Measurements from ENCODE around the gene MS4A7.

MS4A7 gene

DNA sequence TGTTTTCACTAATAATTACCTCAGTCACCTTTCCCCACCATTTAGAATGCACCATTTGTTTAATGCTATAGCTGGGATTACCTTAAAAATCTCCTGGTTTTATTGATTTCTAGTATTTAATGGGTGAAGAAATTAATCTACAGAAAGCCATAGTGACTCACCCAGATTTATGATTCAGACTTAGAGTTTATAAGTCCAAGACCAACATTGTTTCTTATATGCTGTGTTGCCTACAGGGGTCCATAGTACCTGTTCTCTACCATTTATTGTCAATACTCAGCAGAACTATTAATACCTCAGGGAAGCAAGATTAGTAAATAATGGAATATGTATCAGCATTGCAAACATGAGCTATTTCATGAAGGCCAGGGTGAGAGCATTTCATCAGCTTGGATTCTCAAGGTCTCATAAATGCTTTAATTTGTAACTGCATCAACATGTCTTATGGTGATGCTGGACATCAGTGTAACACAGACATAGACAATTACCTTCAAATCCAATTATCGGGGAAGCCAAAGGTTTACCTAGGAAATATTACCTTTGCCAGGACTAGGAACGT is 8.0 kb upstream of the MS4A7 start:
- in situ Hi-C loops (cut with HindIII; ENCODE audit: low sequenced_read_pairs): no loop called here
- DNase-seq (ENCODE audit: low read depth, low spot score): no peak
- H3K4me3 ChIP-seq (ENCODE audit: low read depth, low read length): no peak overlapping the region
- TF ChIP-seq, protein P1, sequence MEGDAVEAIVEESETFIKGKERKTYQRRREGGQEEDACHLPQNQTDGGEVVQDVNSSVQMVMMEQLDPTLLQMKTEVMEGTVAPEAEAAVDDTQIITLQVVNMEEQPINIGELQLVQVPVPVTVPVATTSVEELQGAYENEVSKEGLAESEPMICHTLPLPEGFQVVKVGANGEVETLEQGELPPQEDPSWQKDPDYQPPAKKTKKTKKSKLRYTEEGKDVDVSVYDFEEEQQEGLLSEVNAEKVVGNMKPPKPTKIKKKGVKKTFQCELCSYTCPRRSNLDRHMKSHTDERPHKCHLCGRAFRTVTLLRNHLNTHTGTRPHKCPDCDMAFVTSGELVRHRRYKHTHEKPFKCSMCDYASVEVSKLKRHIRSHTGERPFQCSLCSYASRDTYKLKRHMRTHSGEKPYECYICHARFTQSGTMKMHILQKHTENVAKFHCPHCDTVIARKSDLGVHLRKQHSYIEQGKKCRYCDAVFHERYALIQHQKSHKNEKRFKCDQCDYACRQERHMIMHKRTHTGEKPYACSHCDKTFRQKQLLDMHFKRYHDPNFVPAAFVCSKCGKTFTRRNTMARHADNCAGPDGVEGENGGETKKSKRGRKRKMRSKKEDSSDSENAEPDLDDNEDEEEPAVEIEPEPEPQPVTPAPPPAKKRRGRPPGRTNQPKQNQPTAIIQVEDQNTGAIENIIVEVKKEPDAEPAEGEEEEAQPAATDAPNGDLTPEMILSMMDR (IDR thresholded peaks at IDR 0.05; ENCODE audit: low read depth, low read length): no peak

DNA sequence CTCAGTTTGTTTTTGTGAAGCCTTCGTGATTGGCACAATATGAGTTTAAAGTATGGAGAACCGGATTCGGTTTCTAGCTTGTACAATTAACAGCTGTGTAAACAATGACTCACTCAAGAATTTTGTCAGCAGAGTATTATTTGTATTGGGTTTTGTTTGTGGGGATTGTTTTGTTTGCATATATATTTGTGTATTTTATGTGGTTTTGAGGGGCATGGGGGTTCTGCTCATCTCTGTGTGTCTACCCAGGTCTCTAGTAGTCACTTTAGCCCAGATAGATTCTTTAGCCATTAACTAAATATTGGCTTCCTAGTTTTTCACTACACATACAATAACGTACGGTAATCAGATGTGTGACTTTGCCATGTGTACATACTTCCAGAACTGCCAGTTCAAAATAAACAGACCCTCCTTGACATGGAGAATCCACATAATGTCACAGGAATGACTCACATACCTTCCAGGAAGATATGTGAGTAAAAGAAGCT is 7.5 kb upstream of the MS4A7 start:
- TF ChIP-seq, protein P1 (IDR thresholded peaks at IDR 0.05; ENCODE audit: low read depth, low read length): no peak
- DNase-seq (ENCODE audit: low read depth, low spot score): no peak
- in situ Hi-C loops (cut with HindIII; ENCODE audit: low sequenced_read_pairs): no loop called here
- H3K4me3 ChIP-seq (ENCODE audit: low read depth, low read length): no peak overlapping the region

DNA sequence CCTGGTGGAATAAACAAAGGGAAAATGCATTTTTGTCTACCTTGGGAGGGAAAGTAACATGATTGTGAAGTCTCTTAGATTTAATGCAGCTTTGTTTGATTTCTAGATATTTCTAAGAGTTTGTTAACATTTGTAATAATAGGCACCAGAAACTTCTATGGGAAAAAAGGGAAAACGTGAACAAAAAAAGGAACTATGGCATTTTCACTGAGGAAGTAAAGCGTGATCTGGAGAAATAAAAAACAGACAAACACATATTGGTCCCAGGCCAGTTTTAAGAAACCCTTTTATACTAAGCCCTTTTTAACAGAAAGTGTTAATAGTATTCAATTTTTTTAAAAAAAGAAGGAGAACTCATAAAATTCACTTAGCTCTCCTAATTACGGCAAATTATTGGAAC is 6.9 kb upstream of the MS4A7 start:
- DNase-seq (ENCODE audit: low read depth, low spot score): no peak
- H3K4me3 ChIP-seq (ENCODE audit: low read depth, low read length): no peak overlapping the region
- TF ChIP-seq, protein P1 (IDR thresholded peaks at IDR 0.05; ENCODE audit: low read depth, low read length): no peak
- in situ Hi-C loops (cut with HindIII; ENCODE audit: low sequenced_read_pairs): no loop called here

DNA sequence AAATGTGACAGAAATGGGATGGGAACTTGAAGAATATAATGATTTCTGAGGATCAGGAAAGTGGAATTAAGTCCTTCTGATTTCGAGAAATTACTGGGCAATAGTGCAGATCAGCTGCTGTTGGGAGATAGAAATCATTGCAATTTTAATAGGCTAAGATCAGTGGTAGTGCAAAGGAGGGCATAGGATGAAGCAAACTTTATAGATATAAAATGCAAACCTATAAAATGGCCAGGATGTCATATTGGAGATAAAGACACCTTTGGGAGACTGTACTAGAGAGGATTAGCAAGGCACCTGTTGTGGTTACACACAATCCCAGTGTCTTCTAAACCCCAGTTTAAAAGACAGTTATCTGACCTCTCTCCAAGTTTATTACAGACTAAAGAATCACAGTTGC is 6.5 kb upstream of the MS4A7 start:
- in situ Hi-C loops (cut with HindIII; ENCODE audit: low sequenced_read_pairs): no loop called here
- TF ChIP-seq, protein P1 (IDR thresholded peaks at IDR 0.05; ENCODE audit: low read depth, low read length): no peak
- no peak overlapping the region for H3K4me3 ChIP-seq (ENCODE audit: low read depth, low read length)
- DNase-seq (ENCODE audit: low read depth, low spot score): no peak

DNA sequence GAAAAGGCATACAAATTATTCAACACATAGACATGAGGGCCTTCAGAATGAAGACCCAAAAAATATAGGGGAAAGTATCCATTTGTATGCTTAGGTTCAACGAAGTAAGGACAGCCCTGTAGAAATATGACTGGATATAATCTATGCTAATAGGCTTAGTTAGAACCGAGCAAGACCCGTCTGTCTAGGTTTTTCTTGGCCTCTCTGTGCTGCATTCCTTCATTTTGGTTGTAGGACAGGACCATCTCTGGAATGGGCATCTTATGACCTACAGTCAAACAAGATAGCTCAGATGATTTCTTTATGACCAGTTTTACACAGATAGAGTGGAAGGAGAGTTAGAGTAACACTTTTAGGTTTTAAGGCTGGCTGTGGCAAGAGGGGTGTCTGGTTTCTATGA is 5.6 kb upstream of the MS4A7 start:
- TF ChIP-seq, protein P1 (IDR thresholded peaks at IDR 0.05; ENCODE audit: low read depth, low read length): no peak
- no peak for DNase-seq (ENCODE audit: low read depth, low spot score)
- in situ Hi-C loops (cut with HindIII; ENCODE audit: low sequenced_read_pairs): no loop called here
- H3K4me3 ChIP-seq (ENCODE audit: low read depth, low read length): no peak overlapping the region

DNA sequence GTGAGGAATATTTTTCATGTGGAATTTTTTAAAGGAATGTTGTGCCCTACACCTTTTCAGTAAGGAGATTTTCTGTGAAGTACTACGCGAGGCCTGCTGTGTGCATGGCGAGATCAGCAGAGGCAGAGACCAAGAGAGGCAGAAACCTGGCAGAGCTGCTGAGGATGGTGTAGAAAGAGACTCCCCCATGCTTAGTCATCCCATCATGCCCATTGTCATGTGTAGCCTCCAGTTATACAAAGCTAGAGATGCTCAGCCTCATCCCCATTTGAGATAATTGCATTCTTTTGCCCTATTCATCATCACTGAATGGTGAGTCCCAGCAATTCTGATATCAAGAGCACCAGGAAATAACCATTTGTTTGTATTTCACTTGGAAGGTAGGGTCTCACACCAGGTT is 3.0 kb upstream of the MS4A7 start:
- TF ChIP-seq, protein P1 (IDR thresholded peaks at IDR 0.05; ENCODE audit: low read depth, low read length): no peak
- DNase-seq (ENCODE audit: low read depth, low spot score): no peak
- in situ Hi-C loops (cut with HindIII; ENCODE audit: low sequenced_read_pairs): no loop called here
- H3K4me3 ChIP-seq (ENCODE audit: low read depth, low read length): no peak overlapping the region
